Motor neuron (in vitro differentiated cells): ENCODE results near the gene GHRHR. TPM values are rescaled to one million over a fixed set of nuclear protein-coding genes. Genes with fewer than 3 reads are reported as not detected.

Experiments used
- ATAC-seq, 8 experiments: fragments of 200-7000 bp; cut with Tn5 transposase; replicated peaks in 6 of 8; 2 replicates each; pipeline ENCODE4 v1.8.0; 2021; ENCODE audit warnings: mild to moderate bottlenecking in 8 of 8, moderate library complexity in 8 of 8
- H3K27ac ChIP-seq, 2 donors: fragments of 250-450 bp; sonication (Bioruptor Pico); 2 replicates each; pipeline ENCODE4 v1.9.0; 2021; ENCODE audit warnings: antibody characterized with exemption in 2 of 2, mild to moderate bottlenecking in 2 of 2, moderate library complexity in 1 of 2
- H3K4me1 ChIP-seq, 2 donors: fragments of 250-450 bp; sonication (Bioruptor Pico); replicated peaks in 1 of 2; 2 replicates each; pipeline ENCODE4 v1.6.1; 2021; ENCODE audit warnings: antibody characterized with exemption in 2 of 2, mild to moderate bottlenecking in 2 of 2, moderate library complexity in 1 of 2
- H3K4me3 ChIP-seq, 5 donors: fragments of 250-450 bp; sonication (Bioruptor Pico); 2 replicates each; pipeline ENCODE4 v1.9.0; 2021; ENCODE audit warnings: antibody characterized with exemption in 5 of 5, mild to moderate bottlenecking in 5 of 5, moderate library complexity in 4 of 5
- WGBS, 10 experiments: fragments of 450-650 bp; shearing (Covaris generic); methylation state at CpG; one replicate each; pipeline ENCODE4 v1.0.0; 2022; 5-methylcytosine and 5-hydroxymethylcytosine counted together
- in situ Hi-C, 9 experiments: fragments of 400-800 bp; cut with MboI; loops; one replicate each; pipeline ENCODE4 v1.15.0; 2021; ENCODE audit warnings: low sequenced_read_pairs in 9 of 9, low pct_unique_long_range_greater_than_20kb in 2 of 9; ENCODE audit not compliant: unreplicated experiment in 9 of 9
- total RNA-seq, 8 experiments: library from RNA; unstranded; fragments of 300-600 nt; gene quantifications; 2 replicates each; pipeline versions ENCODE4 v1.2.3 to v1.2.4, GENCODE V29; 2022

GHRHR gene
- total RNA-seq, 8 experiments from 2014 or later = 0.56 to 4.9 (median 1.6) TPM; not detected in 3

DNA sequence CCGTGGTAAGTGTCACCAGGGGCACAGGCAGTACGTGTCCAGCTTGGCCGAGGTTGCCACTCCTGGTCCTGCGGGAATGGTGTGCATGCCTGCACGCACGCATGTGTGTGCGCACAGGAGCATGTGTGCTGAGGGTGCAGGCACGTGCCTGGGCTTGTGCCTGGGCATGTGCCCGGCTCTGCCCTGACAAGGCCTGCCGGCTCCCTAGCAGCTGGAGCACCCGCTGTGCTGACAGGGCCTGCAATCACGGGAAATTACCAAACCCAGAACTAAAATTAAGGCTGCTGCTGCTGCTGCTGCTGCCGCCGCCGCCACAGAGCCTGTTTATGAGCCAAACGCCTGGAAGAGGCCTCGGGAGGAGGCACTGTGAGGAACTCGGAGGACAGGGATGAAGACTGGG, 28.7 kb downstream of the GHRHR start:
- in situ Hi-C loops = loop anchor here in 3 of 9 experiments (25.0 kb wide), 3 partner anchors 120 to 645 kb away; no protein-coding TSS in a partner anchor
- ATAC-seq = no peak
- no peak overlapping the region for H3K27ac ChIP-seq
- peaks cover 21 to 26% of the 10 kb centered on the region in 2 donors for H3K4me1 ChIP-seq
- no peak overlapping the region for H3K4me3 ChIP-seq
- WGBS, 10 experiments = 53 to 100% (median 76%) methylated on average over 1 to 6 of the region's 18 CpGs; no CpG with 5 or more reads in 4 of the 10 experiments

DNA sequence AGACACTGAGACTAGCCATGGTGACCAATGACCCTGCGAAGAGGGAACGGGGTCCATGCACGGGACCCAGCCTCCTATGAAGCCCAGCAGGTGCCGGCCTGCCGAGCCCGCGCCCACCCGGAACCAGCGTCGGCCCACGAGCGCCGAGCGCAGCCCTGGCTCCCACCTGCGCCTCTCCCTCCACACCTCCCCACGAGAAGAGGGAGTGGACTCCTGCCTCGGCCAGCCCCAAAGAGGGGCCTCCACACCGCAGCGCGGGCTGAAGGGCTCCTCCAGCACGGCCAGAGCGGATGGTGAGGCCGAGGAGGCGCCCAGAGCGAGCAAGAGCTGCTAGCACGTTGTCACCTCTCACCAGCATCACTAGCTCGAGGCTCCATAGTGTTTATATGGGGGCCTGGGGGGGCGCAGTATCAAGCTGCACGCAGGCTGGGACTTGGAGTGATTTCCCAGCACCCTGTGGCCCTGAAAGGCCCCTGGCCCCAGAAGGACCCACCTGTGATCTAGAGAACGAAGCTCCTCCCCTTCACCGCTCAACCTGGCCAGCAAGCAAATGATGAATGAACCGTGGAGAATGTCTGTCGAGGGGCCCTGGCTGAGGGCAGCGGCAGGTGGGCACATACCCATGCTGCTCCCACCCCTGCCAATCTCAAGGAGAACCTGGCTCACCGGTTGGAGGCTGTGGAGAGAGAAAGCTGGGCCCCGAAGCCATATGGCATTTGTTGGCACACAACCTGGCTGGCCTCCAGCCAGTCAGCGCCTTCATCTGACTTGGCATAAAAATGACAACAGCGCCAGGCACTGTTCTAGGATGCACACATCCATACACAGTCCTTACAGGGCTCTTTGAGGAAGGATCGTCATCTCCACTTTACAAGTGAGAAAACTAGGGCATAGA, 30.7 kb downstream of the GHRHR start:
- WGBS, 10 experiments = 65 to 100% (median 91%) methylated on average over 1 to 17 of the region's 39 CpGs
- ATAC-seq = no peak
- no peak overlapping the region for H3K27ac ChIP-seq
- no peak overlapping the region for H3K4me3 ChIP-seq
- peaks cover 1 to 5% of the 10 kb centered on the region in 2 donors for H3K4me1 ChIP-seq
- in situ Hi-C loops = loop anchor here in 3 of 9 experiments (25.0 kb wide), 3 partner anchors 118 to 643 kb away; no protein-coding TSS in a partner anchor

DNA sequence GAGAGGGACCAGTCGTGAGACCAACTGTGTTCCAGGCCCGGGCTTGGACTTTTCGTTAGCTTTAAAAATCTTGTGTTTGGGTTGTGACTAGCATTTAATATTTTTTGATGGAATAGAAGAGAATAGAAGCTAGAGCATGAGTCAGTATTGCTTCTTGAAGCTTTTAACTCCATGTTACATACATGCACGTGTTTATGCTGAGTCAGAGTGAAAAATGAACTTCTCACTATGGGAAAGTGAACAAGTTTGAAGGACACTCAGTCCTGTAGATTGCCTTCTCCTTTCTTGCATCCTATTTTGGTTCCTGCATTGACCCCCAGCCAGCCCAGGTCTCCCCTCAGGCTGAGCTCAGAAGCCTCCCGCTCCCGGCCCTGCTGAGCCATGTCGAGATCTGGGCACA, 31.8 kb downstream of the GHRHR start:
- Histone ChIP-seq H3K4me1 (no peaks in the 10 kb centered on the region), H3K4me3 (no peak overlapping the region), H3K27ac (no peak overlapping the region)
- 25 to 100% (median 85%) methylated on average over 1 to 4 of the region's 7 CpGs for WGBS, 10 experiments
- peak in 1 of 8 experiments; percentile 23 for ATAC-seq
- in situ Hi-C loops = loop anchor here in 3 of 9 experiments (25.0 kb wide), 3 partner anchors 117 to 642 kb away; no protein-coding TSS in a partner anchor

- Histone ChIP-seq H3K27ac (no peak overlapping the region), H3K4me3 (no peak overlapping the region), H3K4me1 (no peaks in the 10 kb centered on the region)
- ATAC-seq = peak in 3 of 8 experiments; percentile 50 to 72 (median 62)
- in situ Hi-C loops = loop anchor here in 3 of 9 experiments (25.0 kb wide), 3 partner anchors 116 to 641 kb away; no protein-coding TSS in a partner anchor
- WGBS, 10 experiments = 0 to 92% (median 88%) methylated on average over 1 to 4 of the region's 6 CpGs; no CpG with 5 or more reads in 4 of the 10 experiments
Measured at GRCh38 chr7:30996256-30996655, 32.5 kb downstream of the GHRHR start.

GRCh38 chr7:30996883-30997282, 33.1 kb downstream of the GHRHR start:
- in situ Hi-C loops = loop anchor here in 3 of 9 experiments (25.0 kb wide), 3 partner anchors 115 to 640 kb away; no protein-coding TSS in a partner anchor
- Histone ChIP-seq H3K27ac (no peak overlapping the region), H3K4me1 (no peaks in the 10 kb centered on the region), H3K4me3 (no peak overlapping the region)
- WGBS, 10 experiments = 50 to 86% (median 80%) methylated on average over 1 to 5 of the region's 5 CpGs
- peak in 1 of 8 experiments; percentile 13 for ATAC-seq

DNA sequence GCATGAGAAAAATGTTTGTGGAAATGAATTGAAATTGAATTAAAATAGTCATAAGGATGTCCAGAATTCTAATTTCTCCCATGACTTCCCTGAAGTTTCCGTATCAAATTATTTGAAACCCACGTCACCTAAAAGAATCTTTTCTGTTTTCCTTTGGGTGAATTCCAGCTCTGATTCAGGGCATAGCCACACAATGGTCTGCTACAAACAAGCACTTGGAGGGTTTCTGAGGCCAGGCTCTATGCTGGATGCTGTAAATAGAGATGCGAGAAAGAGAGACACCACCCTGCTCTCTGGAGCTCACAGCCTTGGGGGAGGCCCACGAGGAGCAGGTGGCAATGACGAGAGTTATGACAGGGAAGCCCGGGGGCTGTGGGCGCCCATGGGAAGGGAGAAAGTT, 33.6 kb downstream of the GHRHR start:
- WGBS, 10 experiments = 32 to 100% (median 67%) methylated on average over 1 to 7 of the region's 7 CpGs
- in situ Hi-C loops = loop anchor here in 3 of 9 experiments (25.0 kb wide), 3 partner anchors 115 to 640 kb away; no protein-coding TSS in a partner anchor
- no peak overlapping the region for H3K4me3 ChIP-seq
- H3K4me1 ChIP-seq = no peaks in the 10 kb centered on the region
- H3K27ac ChIP-seq = no peak overlapping the region
- peak in 1 of 8 experiments; percentile 27 for ATAC-seq

- in situ Hi-C loops = loop anchor here in 3 of 9 experiments (25.0 kb wide), 3 partner anchors 114 to 639 kb away; no protein-coding TSS in a partner anchor
- no peak overlapping the region for H3K4me3 ChIP-seq
- no peak overlapping the region for H3K27ac ChIP-seq
- no peak for ATAC-seq
- 60 to 83% (median 68%) methylated on average over 1 to 4 of the region's 10 CpGs; no CpG with 5 or more reads in 6 of the 10 experiments for WGBS, 10 experiments
- no peaks in the 10 kb centered on the region for H3K4me1 ChIP-seq
Measured at GRCh38 chr7:30998180-30998579, 34.4 kb downstream of the GHRHR start.

GRCh38 chr7:31000161-31000693, 36.5 kb downstream of the GHRHR start:
- in situ Hi-C loops = no loop called here
- no peaks in the 10 kb centered on the region for H3K4me1 ChIP-seq
- peak in 1 of 8 experiments; percentile 38 for ATAC-seq
- 30 to 100% (median 86%) methylated on average over 1 to 5 of the region's 9 CpGs; no CpG with 5 or more reads in 5 of the 10 experiments for WGBS, 10 experiments
- H3K4me3 ChIP-seq = no peak overlapping the region
- H3K27ac ChIP-seq = no peak overlapping the region

DNA sequence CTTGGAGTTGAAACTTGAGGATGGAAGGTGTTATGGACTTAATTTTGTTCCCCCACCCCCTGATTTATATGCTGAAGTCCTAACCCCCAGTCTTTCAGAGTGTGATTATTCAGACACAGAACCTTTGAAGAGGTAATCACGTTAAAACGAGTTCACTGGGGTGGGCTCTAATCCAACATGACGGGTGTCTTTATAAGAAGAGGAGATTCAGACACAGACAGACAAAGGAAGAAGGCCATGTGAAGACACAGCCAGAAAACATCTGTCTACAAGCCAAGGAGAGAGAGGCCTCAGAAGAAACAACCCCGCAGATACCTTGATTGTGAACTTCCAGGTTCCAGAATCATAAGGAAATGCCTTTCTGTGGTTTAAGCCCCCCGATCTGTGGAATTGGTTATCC, 37.0 kb downstream of the GHRHR start:
- in situ Hi-C loops = no loop called here
- H3K4me3 ChIP-seq = no peak overlapping the region
- no peak for ATAC-seq
- no peak overlapping the region for H3K27ac ChIP-seq
- H3K4me1 ChIP-seq = no peaks in the 10 kb centered on the region
- 20 to 80% (median 69%) methylated on average over 1 to 4 of the region's 5 CpGs; no CpG with 5 or more reads in 3 of the 10 experiments for WGBS, 10 experiments

- H3K4me1 ChIP-seq = peaks cover 4 to 9% of the 10 kb centered on the region in 2 donors
- in situ Hi-C loops = no loop called here
- no peak overlapping the region for H3K4me3 ChIP-seq
- no peak overlapping the region for H3K27ac ChIP-seq
- ATAC-seq = peak in 4 of 8 experiments; percentile 15 to 65 (median 42)
- 0 to 100% (median 59%) methylated on average over 1 to 6 of the region's 6 CpGs for WGBS, 10 experiments
Measured at GRCh38 chr7:31002256-31002655, 38.5 kb downstream of the GHRHR start.

DNA sequence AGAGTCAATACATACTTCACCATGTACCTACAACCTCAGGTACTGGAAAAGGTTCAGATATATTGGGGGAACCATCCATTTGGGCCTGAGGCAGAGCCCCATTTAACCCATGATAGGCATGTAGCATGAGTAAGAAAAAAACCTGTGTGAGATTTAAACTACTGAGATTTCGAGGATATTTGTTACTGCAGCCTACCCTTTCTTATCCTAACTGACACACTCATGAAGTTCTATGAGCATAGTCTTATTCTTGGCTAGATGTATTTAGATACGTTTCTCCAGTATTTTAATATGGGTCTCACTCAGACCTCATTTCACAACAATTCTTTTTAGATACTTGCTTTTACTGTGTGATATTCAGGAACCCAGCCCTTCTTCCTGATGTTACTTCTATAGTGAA, 39.3 kb downstream of the GHRHR start:
- Histone ChIP-seq H3K4me3 (no peak overlapping the region), H3K4me1 (peaks cover 4 to 11% of the 10 kb centered on the region in 2 donors), H3K27ac (no peak overlapping the region)
- in situ Hi-C loops = no loop called here
- no peak for ATAC-seq
- WGBS, 10 experiments = 33 to 100% (median 80%) methylated on average over 1 to 2 of the region's 2 CpGs; no CpG with 5 or more reads in 2 of the 10 experiments

DNA sequence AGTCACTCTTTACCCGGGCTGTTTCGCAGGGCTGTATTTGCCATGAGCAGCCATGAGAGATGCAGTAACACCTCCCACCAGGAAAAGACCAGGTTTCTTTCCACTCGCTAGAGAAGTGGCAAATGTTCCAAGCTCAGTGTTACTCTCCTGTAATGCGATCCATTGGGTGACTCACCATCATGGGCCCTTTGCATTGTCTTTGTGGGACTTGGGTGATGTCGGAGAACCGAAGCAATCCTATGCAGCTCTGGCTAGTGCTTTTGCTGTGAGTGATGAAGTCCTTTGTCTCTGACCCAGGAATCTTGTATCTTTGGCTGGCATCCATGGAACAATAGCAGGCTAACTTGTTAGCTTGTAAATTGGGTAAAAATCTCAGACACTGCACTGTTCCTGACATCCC, 40.0 kb downstream of the GHRHR start:
- Histone ChIP-seq H3K4me3 (no peak overlapping the region), H3K27ac (no peak overlapping the region), H3K4me1 (peaks cover 4 to 11% of the 10 kb centered on the region in 2 donors)
- 76 to 95% (median 88%) methylated on average over 1 to 5 of the region's 6 CpGs; no CpG with 5 or more reads in 3 of the 10 experiments for WGBS, 10 experiments
- in situ Hi-C loops = no loop called here
- ATAC-seq = peak in 4 of 8 experiments; percentile 16 to 67 (median 34)

DNA sequence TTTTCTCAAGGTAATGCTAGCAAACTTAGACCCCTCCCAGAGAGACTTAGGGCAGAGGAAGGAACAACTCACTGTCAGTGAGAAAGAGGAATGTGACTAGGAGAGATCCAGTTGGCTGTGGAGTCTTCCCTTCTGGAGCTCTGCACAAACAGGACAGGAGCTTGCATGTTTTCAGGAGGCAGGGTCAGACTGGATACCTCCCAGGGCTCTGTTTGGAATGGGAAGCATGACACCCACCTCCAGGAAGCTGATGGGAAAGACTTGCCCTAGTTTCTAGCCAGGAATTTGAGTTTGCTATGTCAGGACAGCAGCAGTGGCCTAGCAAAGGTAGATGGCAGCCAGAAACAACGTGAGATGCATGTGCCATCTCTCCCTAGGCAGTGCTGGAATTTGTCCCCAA, 40.6 kb downstream of the GHRHR start:
- no peak overlapping the region for H3K4me3 ChIP-seq
- WGBS, 10 experiments = 33 to 63% (median 38%) methylated on average over 1 of the region's 1 CpG; no CpG with 5 or more reads in 7 of the 10 experiments
- no peak overlapping the region for H3K27ac ChIP-seq
- in situ Hi-C loops = no loop called here
- no peak for ATAC-seq
- H3K4me1 ChIP-seq = peaks cover 4 to 11% of the 10 kb centered on the region in 2 donors
